Measurements from ENCODE around the gene RCOR3.
A peak's percentile ranks its signal among the peaks of the same experiment; 100 is the strongest.

Gene RCOR3

GRCh38 chr1:211326140-211326527 is 67.0 kb downstream of the RCOR3 start:
- ATAC-seq: no peak

GRCh38 chr1:211326528-211327345 is 67.6 kb downstream of the RCOR3 start, which contains the start of gene TRAF5:
Gene TRAF5 (plus strand): TSS chr1:211326833. CDS start chr1:211353240, 26,407 bp downstream.
- peak; percentile 66 for ATAC-seq
- TF ChIP-seq TCF4 (CRISPR knock-in tag; IDR thresholded peaks at IDR 0.05; ENCODE audit: borderline replicate concordance) (no peak), PPARA (CRISPR knock-in tag; IDR thresholded peaks at IDR 0.05; ENCODE audit: borderline replicate concordance) (no peak), ISL1 (CRISPR knock-in tag; IDR thresholded peaks at IDR 0.05) (no peak), ZFP30 (CRISPR knock-in tag; IDR thresholded peaks at IDR 0.05) (no peak), ZNF70 (CRISPR knock-in tag; IDR thresholded peaks at IDR 0.05) (no peak)

More at GRCh38 chr1:211326140-211326527, 67.0 kb downstream of the RCOR3 start:
- TF ChIP-seq GLIS3 (CRISPR knock-in tag; IDR thresholded peaks at IDR 0.05) (no peak), SNAI2 (CRISPR knock-in tag; IDR thresholded peaks at IDR 0.05) (no peak), TCF4 (CRISPR knock-in tag; IDR thresholded peaks at IDR 0.05; ENCODE audit: borderline replicate concordance) (no peak), OSR1 (CRISPR knock-in tag; IDR thresholded peaks at IDR 0.05) (no peak), PPARA (CRISPR knock-in tag; IDR thresholded peaks at IDR 0.05; ENCODE audit: borderline replicate concordance) (no peak)

- TF ChIP-seq CREB5 (CRISPR knock-in tag; IDR thresholded peaks at IDR 0.05; ENCODE audit: low read depth): no peak
- TF ChIP-seq ZFP3 (CRISPR knock-in tag; IDR thresholded peaks at IDR 0.05): no peak
- TF ChIP-seq ISL1 (CRISPR knock-in tag; IDR thresholded peaks at IDR 0.05): no peak
- no peak for TF ChIP-seq PATZ1 (CRISPR knock-in tag; IDR thresholded peaks at IDR 0.05; ENCODE audit: borderline replicate concordance)
- no peak for TF ChIP-seq TCF4 (CRISPR knock-in tag; IDR thresholded peaks at IDR 0.05; ENCODE audit: borderline replicate concordance)
- TF ChIP-seq ZC3H10 (CRISPR knock-in tag; IDR thresholded peaks at IDR 0.05): no peak
- no peak for TF ChIP-seq PPARA (CRISPR knock-in tag; IDR thresholded peaks at IDR 0.05; ENCODE audit: borderline replicate concordance)
- no peak for TF ChIP-seq ZNF70 (CRISPR knock-in tag; IDR thresholded peaks at IDR 0.05)
- TF ChIP-seq TSHZ2 (CRISPR knock-in tag; IDR thresholded peaks at IDR 0.05): no peak
- no peak for TF ChIP-seq RARB (CRISPR knock-in tag; IDR thresholded peaks at IDR 0.05)
- TF ChIP-seq CSRNP3 (CRISPR knock-in tag; IDR thresholded peaks at IDR 0.05): no peak
- TF ChIP-seq POU6F1 (CRISPR knock-in tag; IDR thresholded peaks at IDR 0.05; ENCODE audit: borderline replicate concordance, low read depth): no peak
- no peak for TF ChIP-seq ARNTL (CRISPR knock-in tag; IDR thresholded peaks at IDR 0.05; ENCODE audit: borderline replicate concordance, low read depth)
- no peak for TF ChIP-seq BACH2 (CRISPR knock-in tag; IDR thresholded peaks at IDR 0.05; ENCODE audit: borderline replicate concordance)
- no peak for TF ChIP-seq GLIS3 (CRISPR knock-in tag; IDR thresholded peaks at IDR 0.05)
- no peak for TF ChIP-seq SNAI2 (CRISPR knock-in tag; IDR thresholded peaks at IDR 0.05)
- no peak for TF ChIP-seq ZFP30 (CRISPR knock-in tag; IDR thresholded peaks at IDR 0.05)
- no peak for TF ChIP-seq ESRRG (CRISPR knock-in tag; IDR thresholded peaks at IDR 0.05)
- no peak for TF ChIP-seq ZNF8 (CRISPR knock-in tag; IDR thresholded peaks at IDR 0.05)
- no peak for TF ChIP-seq CSDC2 (CRISPR knock-in tag; IDR thresholded peaks at IDR 0.05)
- no peak; the same call in 2 of the 3 replicates for ATAC-seq
Observed at GRCh38 chr1:211327346-211327921, 68.3 kb downstream of the RCOR3 start.

Data from SK-N-SH treated with all-trans-retinoic acid at 6 μM for 48 hours (cell line).